A549 (cell line): ENCODE measurements around the gene OSTC. TPM values are rescaled to one million over a fixed set of nuclear protein-coding genes. Genes with fewer than 3 reads are reported as not detected.

Experiments used
- ATAC-seq, 2 experiments: fragments of 200-7000 bp in 1 of 2; fragments of >200 bp in 1 of 2; cut with Nextera tagmentation in 1 of 2; cut with Tn5 transposase in 1 of 2; 3 replicates each; pipeline versions ENCODE4 v1.8.0 to v1.9.1; 2018 to 2020; ENCODE audit warnings: mild to moderate bottlenecking in 1 of 2, moderate library complexity in 1 of 2
- CTCF ChIA-PET: fragments of 300-600 bp; sonication (Branson Sonifier 250); formaldehyde crosslinking; extraction: SDS; loops from one replicate; lab custom pipeline; 2021; ENCODE audit warnings: antibody characterized with exemption, inconsistent platforms; lab: Yijun Ruan, JAX
- POLR2A ChIA-PET: fragments of 350-600 bp; formaldehyde crosslinking; extraction: SDS; loops from one replicate; lab custom pipeline; 2021; ENCODE audit warnings: antibody characterized with exemption, inconsistent platforms; lab: Yijun Ruan, JAX
- DNase-seq, 2 experiments: peaks; one replicate each; pipeline versions ENCODE4 v3.0.0 to v3.0.0-alpha.2; 2011 to 2016; ENCODE audit warnings: low read depth in 1 of 2, low spot score in 1 of 2
- FAIRE-seq: peaks from 2 replicates; lab custom pipeline; 2011; peaks lifted over from hg19 to GRCh38; lab: Jason Lieb, UNC
- H3K27ac ChIP-seq, 2 experiments: fragments of >200 bp; sonication (Bioruptor Twin); formaldehyde crosslinking; 3 replicates each; pipeline ENCODE4 v1.5.1; 2016 to 2017
- H3K4me1 ChIP-seq: fragments of >200 bp; sonication (Bioruptor Twin); formaldehyde crosslinking; 3 replicates; pipeline ENCODE4 v1.6.1; 2016
- H3K4me2 ChIP-seq: fragments of >200 bp; sonication (Bioruptor Twin); formaldehyde crosslinking; 3 replicates; pipeline ENCODE4 v1.6.1; 2016
- H3K4me3 ChIP-seq: fragments of >200 bp; sonication (Bioruptor Twin); formaldehyde crosslinking; 3 replicates; pipeline ENCODE4 v1.5.1; 2016
- H3K9me3 ChIP-seq: fragments of >200 bp; sonication (Bioruptor Twin); formaldehyde crosslinking; 3 replicates; pipeline ENCODE4 v1.6.1; 2016
- CBX2 ChIP-seq: fragments of 200-600 bp; sonication (generic); IDR thresholded peaks from 2 replicates; pipeline ENCODE4 v1.6.1; 2016; ENCODE audit warnings: low read depth, mild to moderate bottlenecking, borderline replicate concordance
- CBX8 ChIP-seq: fragments of 200-600 bp; sonication (generic); IDR thresholded peaks from 2 replicates; pipeline ENCODE4 v1.6.1; 2016
- CEBPB ChIP-seq, 2 experiments: fragments of >200 bp in 1 of 2; sonication (Bioruptor Twin) in 1 of 2; formaldehyde crosslinking in 1 of 2; IDR thresholded peaks; 2 replicates each; pipeline ENCODE4 v1.6.1; 2012 to 2016
- CHD4 ChIP-seq: fragments of 200-600 bp; sonication (generic); IDR thresholded peaks from 2 replicates; pipeline ENCODE4 v1.6.1; 2016; ENCODE audit warnings: antibody characterized with exemption, mild to moderate bottlenecking, borderline replicate concordance
- E2F6 ChIP-seq: IDR thresholded peaks from 2 replicates; pipeline ENCODE4 v1.6.1; 2012; ENCODE audit warnings: low read depth, borderline replicate concordance
- EHMT2 ChIP-seq: fragments of 200-600 bp; sonication (generic); IDR thresholded peaks from 2 replicates; pipeline ENCODE4 v1.6.1; 2016; ENCODE audit warnings: antibody characterized with exemption, low read depth, mild to moderate bottlenecking, moderate library complexity
- FOSL2 ChIP-seq, 2 experiments: fragments of 450-650 bp in 1 of 2; fragments of >200 bp in 1 of 2; sonication (Bioruptor Twin) in 1 of 2; formaldehyde crosslinking; IDR thresholded peaks; 2 replicates each; pipeline versions ENCODE4 v1.5.0 to v1.6.1; 2016 to 2020; ENCODE audit warnings: mild to moderate bottlenecking in 1 of 2, moderate library complexity in 1 of 2
- HOXA7 ChIP-seq: fragments of 250-450 bp; sonication (Bioruptor Pico); IDR thresholded peaks from 2 replicates; pipeline ENCODE4 v1.5.0; 2020; ENCODE audit warnings: mild to moderate bottlenecking, moderate library complexity
- JUN ChIP-seq, 2 experiments: fragments of >200 bp; sonication (Bioruptor Twin); formaldehyde crosslinking; IDR thresholded peaks; 2 replicates in 1 of 2; 3 replicates in 1 of 2; pipeline ENCODE4 v1.6.1; 2016 to 2017
- KDM5A ChIP-seq: fragments of 200-600 bp; sonication (generic); IDR thresholded peaks from 2 replicates; pipeline ENCODE4 v1.6.1; 2016; ENCODE audit warnings: antibody characterized with exemption, mild to moderate bottlenecking
- MAFK ChIP-seq: fragments of 450-650 bp; IDR thresholded peaks from 2 replicates; pipeline ENCODE4 v1.6.1; 2014; ENCODE audit not compliant: partially characterized antibody
- MAZ ChIP-seq: fragments of 150-350 bp; IDR thresholded peaks from 2 replicates; pipeline ENCODE4 v1.6.1; 2014; ENCODE audit warnings: antibody characterized with exemption, low read depth, low read length, borderline replicate concordance
- MYC ChIP-seq: IDR thresholded peaks from 2 replicates; pipeline ENCODE4 v1.6.1; 2012; ENCODE audit warnings: mild to moderate bottlenecking, inconsistent platforms, low read length, improper control_type of control experiment, borderline replicate concordance
- PHF8 ChIP-seq: fragments of 200-600 bp; sonication (generic); IDR thresholded peaks from 2 replicates; pipeline ENCODE4 v1.6.1; 2016; ENCODE audit warnings: low read depth, mild to moderate bottlenecking, antibody characterized with exemption, moderate library complexity, borderline replicate concordance
- POLR2A ChIP-seq: IDR thresholded peaks from 2 replicates; pipeline ENCODE4 v1.6.1; 2012; ENCODE audit warnings: mild to moderate bottlenecking, low read length
- RNF2 ChIP-seq: fragments of 200-600 bp; sonication (generic); IDR thresholded peaks from 2 replicates; pipeline ENCODE4 v1.6.1; 2016; ENCODE audit warnings: low read depth, mild to moderate bottlenecking, antibody characterized with exemption, moderate library complexity, borderline replicate concordance
- TFCP2L1 ChIP-seq: fragments of 250-450 bp; sonication (Bioruptor Pico); IDR thresholded peaks from 2 replicates; pipeline ENCODE4 v1.5.0; 2021; ENCODE audit warnings: mild to moderate bottlenecking
- ZFP36 ChIP-seq: fragments of 450-650 bp; IDR thresholded peaks from 2 replicates; pipeline ENCODE4 v1.6.1; 2014; ENCODE audit warnings: borderline replicate concordance; ENCODE audit not compliant: partially characterized antibody
- ZNF302 ChIP-seq: fragments of 250-450 bp; sonication (Bioruptor Pico); IDR thresholded peaks from 2 replicates; pipeline ENCODE4 v1.9.0; 2021; ENCODE audit warnings: inconsistent platforms, mild to moderate bottlenecking, moderate library complexity
- WGBS: methylation state at CpG from one replicate; pipeline ENCODE4 v1.1.6; 2017; ENCODE audit errors: missing lambda C conversion rate; 5-methylcytosine and 5-hydroxymethylcytosine counted together
- polyA plus RNA-seq, 4 experiments: library from polyadenylated mRNA; depleted of rRNA in 3 of 4; stranded (reverse); fragments of >200 nt; fragmentation: RNase III in 1 of 4; extraction: RNeasy Plus Mini Kit Qiagen cat#74134 plus additional on column Dnase treatment in 1 of 4; gene quantifications; 2 replicates in 3 of 4; 3 replicates in 1 of 4; pipeline ENCODE4 v1.2.3, GENCODE V29; 2011 to 2017
- TF ChIP-seq, protein P1 (sequence below): fragments of >200 bp; sonication (Bioruptor Twin); formaldehyde crosslinking; IDR thresholded peaks from 3 replicates; pipeline ENCODE4 v1.6.1; 2016
- TF ChIP-seq, protein P2 (sequence below): IDR thresholded peaks from 2 replicates; pipeline ENCODE4 v1.6.1; 2012

Gene OSTC
- polyA plus RNA-seq, 2 of the 4 experiments (the other 2 are of a cell fraction): 128 to 166 TPM

DNA sequence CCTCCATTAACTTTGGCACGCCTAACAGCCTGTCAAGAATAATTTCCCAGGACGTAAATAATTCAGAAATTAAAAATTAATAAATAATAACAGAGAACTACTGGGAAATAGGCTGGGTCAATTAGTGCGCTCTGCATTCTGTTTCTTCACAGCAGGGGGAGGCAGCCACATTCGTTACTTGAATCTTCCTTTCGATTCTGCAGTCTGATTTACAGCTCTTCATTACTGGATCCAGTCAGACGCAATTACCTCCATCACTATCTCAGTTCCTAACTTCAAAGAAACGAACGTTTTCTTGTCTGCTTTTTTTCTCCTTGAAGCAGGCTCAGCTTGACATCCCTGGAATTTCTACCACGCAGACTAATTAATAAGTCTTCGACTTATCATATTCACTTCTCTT is 39.0 kb upstream of the OSTC start (continued):
- no peak for TF ChIP-seq ZNF302 (CRISPR knock-in tag)

DNA sequence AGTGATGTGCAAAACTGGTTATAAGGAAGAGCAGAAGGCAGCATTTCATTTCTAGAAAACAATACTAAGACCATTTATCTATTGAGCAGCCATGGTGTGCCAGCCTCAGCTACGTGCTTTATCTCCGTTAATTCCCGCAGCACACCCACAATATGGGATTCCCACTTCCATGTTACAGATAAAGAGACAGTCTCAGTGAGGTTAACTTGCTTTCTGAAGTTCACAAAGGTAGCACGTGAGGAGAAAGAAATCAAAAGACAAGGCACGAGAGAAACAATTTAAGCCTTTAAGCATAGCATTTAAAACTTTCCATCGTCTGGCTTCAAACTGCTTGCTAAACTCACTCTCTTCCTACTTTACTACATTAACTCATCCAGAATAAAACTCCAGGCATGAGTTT is 38.0 kb upstream of the OSTC start:
- H3K27ac ChIP-seq: no peak overlapping the region
- no peak for ATAC-seq
- ChIA-PET POLR2A (no interaction called here), CTCF (no interaction called here)
- H3K4me3 ChIP-seq: no peak overlapping the region
- peaks cover 2% of the 10 kb centered on the region; the same call in 1 of the 3 replicates for H3K9me3 ChIP-seq
- TF ChIP-seq CBX2: no peak
- TF ChIP-seq, protein P1, sequence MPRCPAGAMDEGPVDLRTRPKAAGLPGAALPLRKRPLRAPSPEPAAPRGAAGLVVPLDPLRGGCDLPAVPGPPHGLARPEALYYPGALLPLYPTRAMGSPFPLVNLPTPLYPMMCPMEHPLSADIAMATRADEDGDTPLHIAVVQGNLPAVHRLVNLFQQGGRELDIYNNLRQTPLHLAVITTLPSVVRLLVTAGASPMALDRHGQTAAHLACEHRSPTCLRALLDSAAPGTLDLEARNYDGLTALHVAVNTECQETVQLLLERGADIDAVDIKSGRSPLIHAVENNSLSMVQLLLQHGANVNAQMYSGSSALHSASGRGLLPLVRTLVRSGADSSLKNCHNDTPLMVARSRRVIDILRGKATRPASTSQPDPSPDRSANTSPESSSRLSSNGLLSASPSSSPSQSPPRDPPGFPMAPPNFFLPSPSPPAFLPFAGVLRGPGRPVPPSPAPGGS: no peak
- TF ChIP-seq, all 56 proteins: peak for 0
- no peak for DNase-seq
- WGBS: 81% methylated on average over 6 of the region's 6 CpGs
- Histone ChIP-seq H3K4me1 (no peaks in the 10 kb centered on the region), H3K4me2 (no peak overlapping the region)
- no peak for FAIRE-seq

- TF ChIP-seq CHD4 (no peak), JUN (IDR thresholded peaks at IDR 0.05) (no peak), KDM5A (no peak), EHMT2 (no peak), TFCP2L1 (no peak), MAZ (no peak), HOXA7 (CRISPR knock-in tag) (no peak), RNF2 (no peak), MAFK (no peak), CBX8 (no peak)
- TF ChIP-seq, all 56 proteins: peak for 0
- WGBS: 74% methylated on average over 7 of the region's 7 CpGs
- no peak for ATAC-seq
- CTCF ChIA-PET: no interaction called here
- no peak for FAIRE-seq
- H3K9me3 ChIP-seq: peaks cover 2% of the 10 kb centered on the region; the same call in 1 of the 3 replicates
- peaks cover 28% of the 10 kb centered on the region; the same call in 2 of the 3 replicates for H3K4me1 ChIP-seq
- POLR2A ChIA-PET: interaction anchor here (0.6 to 2.1 kb wide), 3 partner anchors 12 to 226 kb away, joined by 3 to 17 read pairs (median 3); partner anchors contain the start of gene OSTC
- peak overlapping the region; percentile 48 to 49; a peak in 4 of 6 replicates for H3K27ac ChIP-seq
- DNase-seq: no peak
- H3K4me3 ChIP-seq: peak overlapping the region; percentile 80
- peak overlapping the region; percentile 81 for H3K4me2 ChIP-seq
These were observed 30.9 kb upstream of the OSTC start for GRCh38 chr4:108619372-108620100.

- H3K9me3 ChIP-seq: peaks cover 1% of the 10 kb centered on the region; the same call in 1 of the 3 replicates
- H3K4me2 ChIP-seq: peak within 1 kb of the TSS; percentile 88
- ChIA-PET POLR2A (interaction anchor here (0.5 to 2.1 kb wide), 4 partner anchors 11 to 225 kb away, joined by 3 to 17 read pairs (median 7); partner anchors contain the start of gene OSTC), CTCF (no interaction called here)
- FAIRE-seq: peak; percentile 59
- peak; percentile 72 to 96 for DNase-seq
- peak within 1 kb of the TSS; percentile 86 to 97 for H3K27ac ChIP-seq
- H3K4me3 ChIP-seq: peak within 1 kb of the TSS; percentile 80
- peaks cover 28% of the 10 kb centered on the region; the same call in 2 of the 3 replicates for H3K4me1 ChIP-seq
- TF ChIP-seq FOSL2 (IDR thresholded peaks at IDR 0.05) (no peak), FOSL2 (CRISPR knock-in tag; IDR thresholded peaks at IDR 0.05) (no peak), CBX2 (no peak), ZFP36 (no peak), JUN (IDR thresholded peaks at IDR 0.05) (peak; percentile 91 to 92; a peak in 4 of 5 replicates), HOXA7 (CRISPR knock-in tag) (no peak), PHF8 (peak; percentile 75; the same call in 1 of the 2 replicates), E2F6 (no peak), CEBPB (IDR thresholded peaks at IDR 0.05) (peak in 1 of 2 experiments; percentile 65; a peak in 2 of 4 replicates), MYC (peak; percentile 75), POLR2A (peak; percentile 51)
- TF ChIP-seq, protein P1: peak; percentile 93; the same call in 2 of the 3 replicates
- TF ChIP-seq, protein P2, sequence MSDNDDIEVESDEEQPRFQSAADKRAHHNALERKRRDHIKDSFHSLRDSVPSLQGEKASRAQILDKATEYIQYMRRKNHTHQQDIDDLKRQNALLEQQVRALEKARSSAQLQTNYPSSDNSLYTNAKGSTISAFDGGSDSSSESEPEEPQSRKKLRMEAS: peak; percentile 89
- 2% methylated on average over 31 of the region's 32 CpGs for WGBS
- peak; percentile 100 for ATAC-seq
These were observed 30.1 kb upstream of the OSTC start, which contains the start of gene RPL34 for GRCh38 chr4:108620101-108620932. TSS of gene RPL34 (plus strand) at chr4:108620576. CDS start at chr4:108621960, 1,384 bp downstream.
